IMR-90 (cell line): ENCODE results near the gene FGF12.

Source experiments
- CEBPB ChIP-seq: IDR thresholded peaks from 2 replicates; pipeline ENCODE4 v1.6.1; 2012; ENCODE audit warnings: low read depth, low read length, improper control_type of control experiment
- FOS ChIP-seq: fragments of 150-350 bp; IDR thresholded peaks from 2 replicates; pipeline ENCODE4 v1.6.1; 2016; ENCODE audit warnings: low read depth, low read length
- MAZ ChIP-seq: IDR thresholded peaks from 2 replicates; pipeline ENCODE4 v1.6.1; 2012; ENCODE audit warnings: low read depth, mild to moderate bottlenecking, low read length, improper control_type of control experiment, moderate library complexity, borderline replicate concordance
- MXI1 ChIP-seq: IDR thresholded peaks from 2 replicates; pipeline ENCODE4 v1.6.1; 2012; ENCODE audit warnings: low read depth, mild to moderate bottlenecking, low read length, moderate library complexity, borderline replicate concordance
- POLR2A ChIP-seq: IDR thresholded peaks from 2 replicates; pipeline ENCODE4 v1.6.1; 2012; ENCODE audit warnings: mild to moderate bottlenecking, low read depth, low read length
- RAD21 ChIP-seq: IDR thresholded peaks from 2 replicates; pipeline ENCODE4 v1.6.1; 2012; ENCODE audit warnings: low read length, improper control_type of control experiment
- TF ChIP-seq, protein P1 (sequence below): conservative IDR thresholded peaks from 2 replicates; pipeline ENCODE4 v1.5.1; 2012; ENCODE audit warnings: mild to moderate bottlenecking, low read depth, low read length, improper control_type of control experiment

DNA sequence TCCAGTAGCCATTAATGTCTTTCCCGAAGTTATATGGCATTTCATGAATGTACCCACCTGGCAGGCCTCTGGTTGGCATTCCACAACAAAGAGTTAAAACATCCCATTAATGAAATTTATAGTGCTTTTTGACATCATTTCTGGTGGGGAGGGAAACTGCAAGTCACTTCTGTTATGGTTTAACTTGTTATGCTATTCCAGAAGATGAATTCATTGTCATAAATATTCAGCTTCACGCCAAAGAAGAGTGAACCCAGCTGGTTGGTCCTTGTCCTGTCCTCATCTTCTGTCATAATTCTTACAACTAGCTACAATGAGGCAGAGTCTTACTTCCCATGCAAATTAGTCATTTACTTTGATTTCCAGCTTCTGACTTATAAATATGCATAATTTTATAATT is 471.5 kb downstream of the FGF12 start:
- TF ChIP-seq MXI1 = no peak
- TF ChIP-seq, protein P1, sequence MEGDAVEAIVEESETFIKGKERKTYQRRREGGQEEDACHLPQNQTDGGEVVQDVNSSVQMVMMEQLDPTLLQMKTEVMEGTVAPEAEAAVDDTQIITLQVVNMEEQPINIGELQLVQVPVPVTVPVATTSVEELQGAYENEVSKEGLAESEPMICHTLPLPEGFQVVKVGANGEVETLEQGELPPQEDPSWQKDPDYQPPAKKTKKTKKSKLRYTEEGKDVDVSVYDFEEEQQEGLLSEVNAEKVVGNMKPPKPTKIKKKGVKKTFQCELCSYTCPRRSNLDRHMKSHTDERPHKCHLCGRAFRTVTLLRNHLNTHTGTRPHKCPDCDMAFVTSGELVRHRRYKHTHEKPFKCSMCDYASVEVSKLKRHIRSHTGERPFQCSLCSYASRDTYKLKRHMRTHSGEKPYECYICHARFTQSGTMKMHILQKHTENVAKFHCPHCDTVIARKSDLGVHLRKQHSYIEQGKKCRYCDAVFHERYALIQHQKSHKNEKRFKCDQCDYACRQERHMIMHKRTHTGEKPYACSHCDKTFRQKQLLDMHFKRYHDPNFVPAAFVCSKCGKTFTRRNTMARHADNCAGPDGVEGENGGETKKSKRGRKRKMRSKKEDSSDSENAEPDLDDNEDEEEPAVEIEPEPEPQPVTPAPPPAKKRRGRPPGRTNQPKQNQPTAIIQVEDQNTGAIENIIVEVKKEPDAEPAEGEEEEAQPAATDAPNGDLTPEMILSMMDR = no peak
- TF ChIP-seq MAZ = no peak
- no peak for TF ChIP-seq CEBPB
- TF ChIP-seq FOS = no peak
- TF ChIP-seq POLR2A = no peak
- TF ChIP-seq RAD21 = no peak
